CD4-positive, alpha-beta T cell (primary cell): Measurements from ENCODE around the gene IGF2BP2. TPM values are rescaled to one million over a fixed set of nuclear protein-coding genes. Genes with fewer than 3 reads are reported as not detected.
"Not testable (repeated sequence)": the region's sequence is repeated elsewhere in the genome, so short reads cannot be mapped to it uniquely, and the experiment has no call there.

Experiments
- ATAC-seq: fragments of 200-7000 bp; cut with Tn5 transposase; one replicate; pipeline ENCODE4 v1.10.0; 2022; ENCODE audit warnings: mild to moderate bottlenecking; ENCODE audit not compliant: poor library complexity
- CTCF ChIA-PET: fragments of 350-600 bp; sonication (Branson Sonifier 250); formaldehyde crosslinking; loops from one replicate; lab custom pipeline; 2021; ENCODE audit warnings: antibody characterized with exemption, inconsistent platforms; lab: Charles Lee
- POLR2A ChIA-PET: fragments of 350-600 bp; sonication (Branson Sonifier 250); formaldehyde crosslinking; loops from one replicate; lab custom pipeline; 2021; ENCODE audit warnings: antibody characterized with exemption, inconsistent platforms; lab: Charles Lee
- DNase-seq, 14 experiments: peaks; one replicate each; pipeline ENCODE4 v3.0.0-alpha.2; 2013 to 2020; ENCODE audit warnings: mixed read lengths in 2 of 14
- H3K27ac ChIP-seq, 2 donors: one replicate each; pipeline versions ENCODE4 v1.5.1 to v1.7.0; 2013; ENCODE audit warnings: low read length in 2 of 2, low read depth in 1 of 2, mild to moderate bottlenecking in 1 of 2
- H3K27me3 ChIP-seq, 2 experiments: 1 replicate in 1 of 2; 2 replicates in 1 of 2; pipeline versions ENCODE4 v1.6.1 to v1.7.0; 2013; ENCODE audit warnings: low read length in 2 of 2, control low read depth in 1 of 2, mild to moderate bottlenecking in 1 of 2, moderate library complexity in 1 of 2; ENCODE audit not compliant: insufficient read depth in 2 of 2, control insufficient read depth in 1 of 2
- H3K36me3 ChIP-seq: one replicate; pipeline ENCODE4 v1.6.1; 2013; ENCODE audit warnings: low read length, control low read depth; ENCODE audit not compliant: insufficient read depth
- H3K4me1 ChIP-seq: one replicate; pipeline ENCODE4 v1.6.1; 2013; ENCODE audit warnings: low read length, control low read depth; ENCODE audit not compliant: insufficient read depth
- H3K4me3 ChIP-seq: one replicate; pipeline ENCODE4 v1.5.1; 2013; ENCODE audit warnings: mild to moderate bottlenecking, low read length, moderate library complexity
- H3K9me3 ChIP-seq, 2 experiments: 1 replicate in 1 of 2; 2 replicates in 1 of 2; pipeline versions ENCODE4 v1.6.1 to v1.7.0; 2013; ENCODE audit warnings: low read length in 2 of 2, mild to moderate bottlenecking in 2 of 2, control low read depth in 1 of 2, moderate library complexity in 1 of 2; ENCODE audit not compliant: control insufficient read depth in 1 of 2, insufficient read depth in 1 of 2
- H3K27ac Mint-ChIP-seq: one replicate; pipeline ENCODE4 v1.8.0; 2020; ENCODE audit warnings: mixed read lengths
- H3K27me3 Mint-ChIP-seq: one replicate; pipeline ENCODE4 v1.8.0; 2021; ENCODE audit warnings: mixed read lengths
- H3K36me3 Mint-ChIP-seq: one replicate; pipeline ENCODE4 v1.8.0; 2021; ENCODE audit warnings: low read depth, mixed read lengths
- H3K4me1 Mint-ChIP-seq: one replicate; pipeline ENCODE4 v1.8.0; 2021; ENCODE audit warnings: low read depth, mixed read lengths
- H3K4me3 Mint-ChIP-seq: one replicate; pipeline ENCODE4 v1.8.0; 2020; ENCODE audit warnings: mild to moderate bottlenecking, mixed read lengths
- H3K9me3 Mint-ChIP-seq: one replicate; pipeline ENCODE4 v1.8.0; 2020; ENCODE audit warnings: mixed read lengths
- intact Hi-C, 2 experiments: fragments of 100-400 bp; cut with DNase I in 1 of 2; cut with micrococcal nuclease in 1 of 2; formaldehyde crosslinking; loops; one replicate each; pipeline versions ENCODE4 v1.15.1 to v1.9.0; 2023 to 2025; cut with DNase I, micrococcal nuclease
- total RNA-seq, 174 experiments: library from RNA in 2 of 174; stranded (reverse) in 2 of 174; gene quantifications; one replicate each; pipeline ENCODE4 v1.2.3 and lab custom pipeline; 2021 to 2026
- TF ChIP-seq, protein P1 (sequence below): fragments of 200-600 bp; IDR thresholded peaks from one replicate; pipeline ENCODE4 v1.8.0; 2022; ENCODE audit warnings: antibody characterized with exemption, mild to moderate bottlenecking

The IGF2BP2 gene
- total RNA-seq, 2 experiments from 2014 or later, result 0.25 to 0.50 TPM

DNA sequence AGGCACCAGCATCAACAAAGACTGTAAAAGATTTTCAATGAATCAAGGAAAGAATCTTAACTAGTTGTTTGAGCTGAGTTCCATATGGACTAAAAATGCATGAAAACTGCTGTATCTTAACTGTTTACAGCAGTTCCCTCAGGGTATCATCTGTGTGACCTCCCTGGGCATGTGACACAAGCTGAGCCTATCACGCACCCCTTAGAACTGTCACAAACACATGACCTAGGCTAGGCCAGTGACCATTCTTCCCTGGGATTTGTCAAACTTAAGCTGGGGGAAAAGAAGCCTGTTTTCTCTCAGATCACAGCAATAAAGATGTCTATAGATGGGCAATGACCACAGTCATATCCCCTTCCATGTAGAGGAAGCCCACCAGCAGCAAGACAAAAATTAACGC, 35.7 kb downstream of the IGF2BP2 start:
- Histone ChIP-seq H3K9me3 (peaks cover 0 to 3% of the 10 kb centered on the region in 2 experiments), H3K4me3 (no peak overlapping the region), H3K27ac (no peak overlapping the region), H3K36me3 (no peaks in the 10 kb centered on the region), H3K4me1 (no peaks in the 10 kb centered on the region), H3K27me3 (peaks cover 0 to 1% of the 10 kb centered on the region in 2 experiments)
- no peak overlapping the region for H3K4me3 Mint-ChIP-seq
- TF ChIP-seq, protein P1, sequence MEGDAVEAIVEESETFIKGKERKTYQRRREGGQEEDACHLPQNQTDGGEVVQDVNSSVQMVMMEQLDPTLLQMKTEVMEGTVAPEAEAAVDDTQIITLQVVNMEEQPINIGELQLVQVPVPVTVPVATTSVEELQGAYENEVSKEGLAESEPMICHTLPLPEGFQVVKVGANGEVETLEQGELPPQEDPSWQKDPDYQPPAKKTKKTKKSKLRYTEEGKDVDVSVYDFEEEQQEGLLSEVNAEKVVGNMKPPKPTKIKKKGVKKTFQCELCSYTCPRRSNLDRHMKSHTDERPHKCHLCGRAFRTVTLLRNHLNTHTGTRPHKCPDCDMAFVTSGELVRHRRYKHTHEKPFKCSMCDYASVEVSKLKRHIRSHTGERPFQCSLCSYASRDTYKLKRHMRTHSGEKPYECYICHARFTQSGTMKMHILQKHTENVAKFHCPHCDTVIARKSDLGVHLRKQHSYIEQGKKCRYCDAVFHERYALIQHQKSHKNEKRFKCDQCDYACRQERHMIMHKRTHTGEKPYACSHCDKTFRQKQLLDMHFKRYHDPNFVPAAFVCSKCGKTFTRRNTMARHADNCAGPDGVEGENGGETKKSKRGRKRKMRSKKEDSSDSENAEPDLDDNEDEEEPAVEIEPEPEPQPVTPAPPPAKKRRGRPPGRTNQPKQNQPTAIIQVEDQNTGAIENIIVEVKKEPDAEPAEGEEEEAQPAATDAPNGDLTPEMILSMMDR, result no peak
- peaks cover 4% of the 10 kb centered on the region for H3K27me3 Mint-ChIP-seq
- ChIA-PET CTCF (no interaction called here), POLR2A (no interaction called here)
- H3K36me3 Mint-ChIP-seq, result no peaks in the 10 kb centered on the region
- no peak overlapping the region for H3K27ac Mint-ChIP-seq
- no peaks in the 10 kb centered on the region for H3K9me3 Mint-ChIP-seq
- DNase-seq (no peak), ATAC-seq (no peak)
- H3K4me1 Mint-ChIP-seq, result no peaks in the 10 kb centered on the region
- intact Hi-C loops, result no loop called here

DNA sequence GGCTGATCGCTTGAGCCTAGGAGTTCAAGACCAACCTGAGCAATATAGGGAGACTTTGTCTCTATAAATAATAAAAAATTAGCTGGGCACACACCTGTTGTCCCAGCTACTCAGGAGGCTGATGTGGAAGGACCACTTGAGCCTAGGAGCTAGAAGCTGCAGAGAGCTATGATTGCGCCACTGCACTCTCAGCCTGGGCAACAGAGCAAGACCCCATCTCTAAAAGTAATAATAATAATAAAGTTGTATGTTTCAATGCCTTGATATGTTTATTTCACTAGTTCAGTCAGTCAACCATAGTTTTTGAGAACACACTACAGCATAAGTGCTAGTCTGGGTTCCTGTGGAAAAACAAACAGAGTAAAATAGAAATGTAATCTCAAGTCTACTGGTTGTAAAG, 36.5 kb downstream of the IGF2BP2 start:
- H3K4me1 Mint-ChIP-seq, result no peaks in the 10 kb centered on the region
- ATAC-seq, result no peak
- H3K27me3 Mint-ChIP-seq, result peaks cover 4% of the 10 kb centered on the region
- H3K4me3 Mint-ChIP-seq, result no peak overlapping the region
- Histone ChIP-seq H3K4me3 (no peak overlapping the region), H3K27me3 (no peaks in the 10 kb centered on the region), H3K9me3 (no peaks in the 10 kb centered on the region), H3K27ac (no peak overlapping the region), H3K36me3 (no peaks in the 10 kb centered on the region), H3K4me1 (no peaks in the 10 kb centered on the region)
- H3K36me3 Mint-ChIP-seq, result no peaks in the 10 kb centered on the region
- TF ChIP-seq, protein P1, result no peak
- no peaks in the 10 kb centered on the region for H3K9me3 Mint-ChIP-seq
- no peak for DNase-seq
- ChIA-PET POLR2A (no interaction called here), CTCF (no interaction called here)
- intact Hi-C loops, result no loop called here
- H3K27ac Mint-ChIP-seq, result no peak overlapping the region

DNA sequence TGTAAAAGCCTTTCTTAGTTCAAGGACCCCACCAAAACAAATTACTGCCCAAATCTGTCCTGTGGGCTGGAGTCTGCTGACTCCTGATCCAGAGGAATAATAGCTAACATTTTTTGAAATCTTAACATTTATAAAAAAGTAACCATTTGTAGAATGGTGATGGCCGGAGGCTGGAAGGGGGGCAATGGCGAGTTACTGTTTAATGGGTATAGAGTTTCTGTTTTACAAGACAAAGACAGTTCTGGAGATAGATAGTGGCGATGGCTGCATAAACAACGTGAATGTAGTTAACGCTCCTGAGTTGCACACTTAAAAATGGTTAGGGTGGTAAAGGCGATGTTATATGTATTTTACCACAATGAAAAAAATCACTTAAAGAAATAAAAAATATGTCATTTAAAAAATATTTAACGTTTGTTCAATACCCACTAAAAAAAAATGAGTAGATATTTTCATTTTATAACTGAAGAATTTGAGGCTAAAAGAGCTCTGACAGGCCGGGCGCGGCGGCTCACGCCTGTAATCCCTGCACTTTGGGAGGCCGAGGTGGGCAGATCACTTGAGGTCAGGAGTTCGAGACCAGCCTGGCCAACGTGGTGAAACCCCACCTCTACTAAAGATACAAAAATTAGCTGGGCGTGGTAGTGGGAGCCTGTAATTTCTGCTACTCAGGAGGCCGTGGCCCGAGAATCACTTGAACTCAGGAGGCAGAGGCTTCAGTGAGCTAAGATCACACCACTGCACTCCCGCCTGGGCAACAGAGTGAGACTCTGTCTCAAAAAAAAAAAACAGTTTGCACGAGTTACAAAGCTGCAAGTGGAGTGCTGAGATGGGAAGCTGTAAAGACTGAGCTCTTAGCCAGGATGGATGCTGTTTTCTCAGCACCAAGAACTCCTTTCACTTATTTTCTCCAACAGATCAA, 37.6 kb downstream of the IGF2BP2 start:
- intact Hi-C loops, result no loop called here
- peaks cover 9% of the 10 kb centered on the region for H3K27me3 Mint-ChIP-seq
- no peaks in the 10 kb centered on the region for H3K4me1 ChIP-seq
- no peaks in the 10 kb centered on the region for H3K36me3 ChIP-seq
- no peaks in the 10 kb centered on the region for H3K27me3 ChIP-seq
- H3K4me3 Mint-ChIP-seq, result no peak overlapping the region
- no peak for DNase-seq
- no peaks in the 10 kb centered on the region for H3K36me3 Mint-ChIP-seq
- ATAC-seq, result no peak
- ChIA-PET CTCF (no interaction called here), POLR2A (no interaction called here)
- H3K9me3 Mint-ChIP-seq, result no peaks in the 10 kb centered on the region
- no peak overlapping the region for H3K27ac ChIP-seq
- no peaks in the 10 kb centered on the region for H3K4me1 Mint-ChIP-seq
- H3K4me3 ChIP-seq, result no peak overlapping the region
- TF ChIP-seq, protein P1, result no peak
- H3K27ac Mint-ChIP-seq, result no peak overlapping the region
- H3K9me3 ChIP-seq, result no peaks in the 10 kb centered on the region

DNA sequence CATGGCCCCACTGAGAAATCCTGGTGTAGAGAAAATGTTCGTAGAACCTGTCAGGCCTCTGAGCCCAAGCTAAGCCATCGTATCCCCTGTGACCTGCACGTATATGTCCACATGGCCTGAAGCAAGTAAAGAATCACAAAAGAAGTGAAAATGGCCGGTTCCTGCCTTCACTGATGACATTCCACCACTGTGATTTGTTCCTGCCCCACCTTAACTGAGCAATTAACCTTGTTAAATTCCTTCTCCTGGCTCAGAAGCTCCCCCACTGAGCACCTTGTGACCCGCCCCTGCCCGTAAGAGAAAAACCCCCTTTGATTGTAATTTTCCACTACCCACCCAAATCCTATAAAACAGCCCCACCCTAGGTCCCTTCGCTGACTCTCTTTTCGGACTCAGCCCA, 38.6 kb downstream of the IGF2BP2 start:
- CTCF ChIA-PET, result not testable (repeated sequence)

More for the DNA sequence above, 38.6 kb downstream of the IGF2BP2 start:
- H3K4me3 ChIP-seq, H3K9me3 ChIP-seq, intact Hi-C loops, H3K9me3 Mint-ChIP-seq, POLR2A ChIA-PET, H3K27me3 Mint-ChIP-seq, H3K4me1 Mint-ChIP-seq, H3K36me3 ChIP-seq, H3K27ac Mint-ChIP-seq, H3K36me3 Mint-ChIP-seq, H3K4me1 ChIP-seq, H3K27me3 ChIP-seq, H3K4me3 Mint-ChIP-seq, H3K27ac ChIP-seq, ATAC-seq, DNase-seq: not testable (repeated sequence)
